Stimulated activated CD4-positive, alpha-beta T cell treated with anti-CD3 and anti-CD28 coated beads, Interleukin-1b, Interleukin-23, amount 100 ng/mL, for 48 hours (primary cell): Measurements from ENCODE around the gene KIF3B.
"Not testable (repeated sequence)": the region's sequence is repeated elsewhere in the genome, so short reads cannot be mapped to it uniquely, and the experiment has no call there.

Experiments used
- DNase-seq: peaks from one replicate; pipeline ENCODE4 v3.0.0-alpha.2; 2020

KIF3B gene

DNA sequence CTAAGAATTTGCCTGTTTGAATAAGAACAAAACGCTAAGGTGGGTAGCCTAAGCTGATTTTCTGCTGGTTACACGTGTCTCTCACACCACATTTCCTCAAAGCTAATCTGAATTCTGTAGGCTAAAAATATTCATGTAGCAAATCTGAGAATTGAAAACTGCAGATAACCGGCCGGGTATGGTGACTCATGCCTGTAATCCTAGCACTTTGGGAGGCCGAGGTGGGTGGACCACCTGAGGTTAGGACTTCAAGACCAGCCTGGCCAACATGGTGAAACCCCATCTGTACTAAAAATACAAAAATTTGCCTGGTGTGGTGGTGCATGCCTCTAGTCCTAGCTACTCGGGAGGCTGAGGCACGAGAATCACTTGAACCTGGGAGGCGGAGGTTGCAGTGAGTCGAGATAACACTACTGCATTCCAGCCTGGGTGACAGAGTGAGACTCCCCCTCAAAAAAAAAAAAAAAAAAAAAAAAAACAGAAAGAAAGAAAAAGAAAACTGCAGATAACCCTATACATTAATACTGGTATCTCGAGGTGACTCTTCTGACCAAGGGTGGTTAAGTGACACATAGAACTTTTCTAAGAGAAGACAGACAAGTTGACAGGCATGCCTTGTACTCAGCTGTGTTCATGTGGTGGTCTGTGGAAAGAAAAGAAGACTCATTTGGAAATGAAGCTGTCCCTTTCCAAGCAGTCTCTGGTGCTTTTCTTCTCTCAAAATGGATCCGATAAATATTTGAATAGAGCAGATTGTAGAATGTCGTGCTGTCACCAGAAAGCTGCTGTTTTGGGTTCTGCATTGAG, 55.9 kb downstream of the KIF3B start:
- DNase-seq = peak; percentile 61

DNA sequence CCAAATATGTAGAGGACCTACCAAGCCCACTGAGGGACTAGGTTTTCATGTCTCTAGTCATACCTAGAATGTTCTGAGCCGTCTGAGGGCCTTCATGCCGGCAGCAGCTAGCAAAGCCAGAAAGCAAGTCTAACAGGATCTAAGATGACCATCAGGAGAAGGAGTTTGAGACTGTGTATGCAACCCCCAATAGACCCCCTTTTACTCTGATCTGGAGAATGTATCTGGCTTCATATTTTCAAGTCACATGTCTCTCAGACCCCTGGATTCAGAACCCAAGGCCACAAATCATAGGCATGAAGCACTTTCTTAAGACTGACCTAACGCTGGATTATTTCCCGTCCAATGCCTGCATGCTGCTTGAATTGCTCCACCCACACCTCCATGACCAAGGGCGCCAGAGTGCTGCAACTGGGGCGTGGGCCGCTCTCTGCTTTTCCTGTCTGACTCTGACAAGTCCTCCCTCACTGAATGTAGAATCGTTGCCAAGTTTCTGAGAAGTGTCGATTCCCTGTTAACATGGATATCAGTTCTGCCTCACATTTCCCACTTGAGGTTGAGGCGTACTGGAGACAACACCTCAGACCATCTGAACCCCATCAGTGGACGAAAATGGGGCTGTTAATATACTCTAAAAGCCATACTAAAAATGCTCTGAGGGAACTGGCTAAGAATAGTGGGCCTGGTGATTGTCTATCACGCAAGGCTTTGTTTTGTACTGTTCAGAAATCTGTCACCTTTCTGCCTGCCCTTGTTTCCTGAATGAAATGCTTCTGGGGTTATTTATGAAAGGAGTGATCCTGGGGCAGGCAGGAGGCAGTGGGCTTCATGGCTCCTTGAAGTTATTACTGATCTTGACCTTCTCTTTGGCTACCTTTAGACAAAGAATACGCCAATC, 56.8 kb downstream of the KIF3B start:
- peak; percentile 50 for DNase-seq

DNA sequence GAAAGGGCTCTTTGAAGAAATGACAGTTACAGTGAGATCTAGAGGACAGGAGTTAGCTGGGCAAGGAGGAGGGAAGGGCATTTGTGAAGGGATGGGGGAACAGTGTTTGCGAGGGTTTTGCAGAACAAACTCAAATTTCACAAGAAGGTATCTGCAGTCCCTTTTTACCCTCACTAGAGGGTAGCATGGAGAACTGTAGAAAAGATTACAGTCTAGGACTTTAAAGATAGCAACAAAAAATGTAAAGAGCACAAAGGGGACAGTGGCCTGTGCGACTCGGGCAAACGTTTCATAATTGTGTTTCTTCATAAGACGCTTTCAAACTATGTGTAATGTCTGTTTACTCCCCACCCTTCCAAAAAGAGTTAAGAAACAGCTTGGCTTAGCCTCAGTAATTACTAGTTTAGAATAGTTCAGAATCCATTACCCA, 59.5 kb downstream of the KIF3B start:
- DNase-seq = no peak

DNA sequence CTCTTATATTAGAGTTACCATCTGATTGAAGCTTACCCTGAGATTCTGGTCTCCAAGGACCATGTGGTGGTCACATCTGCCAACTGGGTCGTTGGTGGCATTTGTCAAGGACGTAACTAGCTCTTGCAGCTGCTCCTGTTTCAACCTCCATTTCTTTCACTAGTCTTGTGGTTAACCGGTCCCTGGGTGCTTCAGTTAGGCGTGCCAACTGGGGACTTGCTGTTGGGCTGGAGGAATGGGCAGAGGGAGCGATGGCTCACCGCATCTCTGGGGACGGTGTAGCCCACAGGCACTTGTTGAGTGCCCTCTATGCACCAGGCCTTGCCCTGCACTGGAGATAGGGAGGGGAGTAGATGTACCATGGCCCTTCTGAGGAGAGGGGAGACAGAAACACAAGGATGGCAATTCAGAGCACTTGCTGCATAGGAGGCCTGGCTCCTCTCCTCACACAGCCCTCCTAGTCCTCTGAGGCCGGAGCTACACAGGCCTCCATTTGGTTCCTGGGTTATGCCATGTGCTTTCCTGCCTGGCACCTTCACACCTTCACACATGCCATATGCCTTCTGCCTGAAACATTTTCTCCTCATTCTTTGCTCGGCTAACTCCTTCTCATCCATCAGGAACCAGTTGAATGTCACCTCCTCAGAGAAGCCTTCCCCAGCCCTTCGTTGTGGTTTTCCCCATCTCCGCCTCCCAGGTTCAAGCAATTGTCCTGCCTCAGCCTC, 60.6 kb downstream of the KIF3B start:
- DNase-seq = no peak

DNA sequence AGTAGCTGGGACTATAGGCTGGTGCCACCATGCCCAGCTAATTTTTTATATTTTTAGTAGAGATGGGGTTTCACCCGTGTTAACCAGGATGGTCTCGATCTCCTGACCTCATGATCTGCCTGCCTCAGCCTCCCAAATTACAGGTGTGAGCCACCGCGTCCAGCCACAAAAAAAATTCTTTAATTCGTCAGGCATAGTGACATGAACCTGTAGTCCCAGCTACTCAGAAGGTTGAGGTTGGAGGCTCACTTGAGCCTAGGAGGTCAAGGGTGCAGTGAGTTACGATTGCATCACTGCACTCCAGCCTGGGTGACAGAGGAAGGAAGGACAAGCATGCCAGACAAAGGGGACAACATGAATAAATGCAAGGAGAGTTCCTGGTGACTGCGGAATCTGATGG, 61.2 kb downstream of the KIF3B start:
- DNase-seq = no peak

DNA sequence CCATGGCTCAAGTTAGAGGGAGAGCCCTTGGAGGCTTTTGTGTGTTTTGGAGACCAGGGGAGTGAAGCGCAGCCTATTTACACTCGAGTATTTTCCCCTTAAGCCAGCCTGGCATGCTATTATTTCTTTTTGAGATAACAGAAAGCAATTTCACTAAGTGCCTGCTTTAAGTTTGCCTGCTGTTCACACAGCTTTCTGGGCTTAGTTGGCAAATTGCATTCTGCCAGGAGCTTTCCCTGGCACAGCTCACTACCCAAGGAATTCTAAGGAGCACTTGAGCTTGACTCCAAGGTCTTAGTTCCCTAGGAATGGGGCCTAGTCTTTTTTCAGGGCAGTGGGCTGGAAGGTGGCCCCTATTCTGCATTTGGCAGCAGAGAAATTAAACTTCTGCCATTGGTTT, 61.7 kb downstream of the KIF3B start:
- DNase-seq = no peak

DNA sequence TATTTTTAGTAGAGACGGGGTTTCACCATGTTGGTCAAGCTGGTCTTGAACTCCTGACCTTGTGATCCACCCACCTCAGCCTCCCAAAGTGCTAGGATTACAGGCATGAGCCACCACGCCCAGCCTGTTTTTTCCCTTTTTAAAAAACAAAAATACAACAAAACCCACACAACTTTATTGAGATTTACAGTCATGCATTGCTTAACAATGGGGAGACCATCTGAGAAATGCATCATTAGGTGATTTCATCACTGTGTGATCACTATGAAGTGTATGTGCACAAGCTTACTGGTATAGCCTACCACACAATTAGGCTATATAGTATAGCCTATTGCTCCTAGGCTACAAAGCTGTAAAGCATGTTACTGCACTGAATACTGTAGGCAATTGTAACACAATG, 63.6 kb downstream of the KIF3B start:
- DNase-seq = not testable (repeated sequence)

DNA sequence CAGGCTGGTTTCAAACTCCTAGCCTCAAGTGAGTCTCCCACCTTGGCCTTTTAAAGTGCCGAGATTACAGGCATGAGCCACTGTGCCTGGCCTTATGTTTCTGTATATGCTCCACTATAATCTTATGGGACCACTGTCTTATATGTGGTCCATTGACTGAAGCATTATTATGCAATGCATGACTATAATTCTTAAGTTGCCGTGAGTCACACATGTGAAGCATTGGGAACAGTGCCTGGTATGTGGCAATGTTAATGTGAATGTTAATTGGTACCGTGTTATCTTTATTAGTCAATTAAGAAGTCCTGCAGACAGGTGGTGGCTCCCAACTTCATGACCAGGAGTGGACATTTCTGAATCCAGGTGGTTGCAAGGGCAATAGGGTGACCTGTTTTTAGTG, 66.0 kb downstream of the KIF3B start:
- DNase-seq = no peak

DNA sequence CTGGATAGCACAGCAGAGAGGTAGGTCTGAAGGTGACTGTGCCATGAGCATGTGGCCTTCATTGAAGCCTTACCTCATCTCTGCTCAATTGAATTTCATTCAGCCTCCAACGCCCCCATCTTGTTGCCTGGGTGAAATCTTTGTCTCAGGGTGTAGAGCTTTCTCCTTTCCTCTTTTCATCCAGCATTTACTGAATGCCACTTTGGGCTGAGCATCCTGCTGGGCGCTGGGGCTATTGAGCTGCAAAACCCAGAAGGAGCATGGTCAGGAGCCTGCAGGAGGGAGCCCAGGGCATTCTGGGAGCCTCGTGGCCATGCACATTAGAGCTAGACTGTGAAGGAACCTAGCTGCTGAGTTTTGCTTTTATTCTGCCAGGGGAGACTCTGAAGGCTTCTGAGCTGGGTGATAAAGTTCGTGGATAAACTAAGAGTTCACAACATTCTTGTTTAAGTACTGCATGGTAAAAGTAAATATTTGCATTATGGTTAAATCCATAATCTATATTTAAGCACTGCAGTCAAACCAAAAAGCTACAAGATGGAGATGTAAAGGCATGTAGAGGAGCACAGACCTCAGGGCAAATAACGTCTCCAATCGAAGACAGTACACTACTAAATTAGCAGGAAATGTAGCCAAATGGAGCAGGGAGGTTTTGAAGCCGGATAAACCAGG, 67.5 kb downstream of the KIF3B start:
- DNase-seq = no peak

DNA sequence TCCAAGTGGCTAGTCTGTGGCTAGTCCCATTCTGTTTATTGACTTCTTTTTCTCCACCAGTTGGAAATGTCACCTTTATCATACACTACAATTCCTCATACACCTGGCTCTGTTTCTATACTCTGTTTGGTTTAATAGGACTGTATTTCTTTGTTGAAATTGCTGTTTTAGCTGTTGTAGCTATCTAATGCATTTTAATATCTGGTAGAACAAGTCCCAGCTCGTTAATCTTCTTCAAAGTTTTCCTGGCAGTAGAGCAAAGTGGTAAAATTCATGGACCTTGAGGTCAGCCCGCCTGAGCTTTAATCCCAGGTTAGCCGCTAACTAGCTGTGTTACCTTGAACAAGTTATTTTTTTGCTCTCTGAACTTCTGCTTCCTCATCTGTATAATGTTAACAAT, 70.8 kb downstream of the KIF3B start:
- no peak for DNase-seq

DNA sequence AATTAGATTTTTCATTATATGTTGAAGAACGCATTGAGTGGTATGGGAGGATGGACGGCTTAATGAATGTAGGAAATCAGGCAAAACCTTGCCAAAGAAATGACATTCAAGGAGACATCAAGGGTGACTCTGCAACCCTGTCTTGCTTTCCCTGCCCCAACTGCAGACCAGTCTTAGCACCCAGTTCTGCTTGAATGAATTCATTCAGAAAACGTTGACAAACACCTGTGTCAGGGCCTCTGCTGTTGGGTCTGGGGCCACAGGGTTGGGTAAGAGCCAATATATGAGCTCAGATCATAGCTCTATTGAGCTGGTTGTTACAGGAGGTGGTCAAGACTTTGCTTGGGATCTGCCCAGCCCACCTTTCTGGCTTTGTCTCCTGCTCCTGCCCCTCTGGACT, 73.0 kb downstream of the KIF3B start:
- no peak for DNase-seq

DNA sequence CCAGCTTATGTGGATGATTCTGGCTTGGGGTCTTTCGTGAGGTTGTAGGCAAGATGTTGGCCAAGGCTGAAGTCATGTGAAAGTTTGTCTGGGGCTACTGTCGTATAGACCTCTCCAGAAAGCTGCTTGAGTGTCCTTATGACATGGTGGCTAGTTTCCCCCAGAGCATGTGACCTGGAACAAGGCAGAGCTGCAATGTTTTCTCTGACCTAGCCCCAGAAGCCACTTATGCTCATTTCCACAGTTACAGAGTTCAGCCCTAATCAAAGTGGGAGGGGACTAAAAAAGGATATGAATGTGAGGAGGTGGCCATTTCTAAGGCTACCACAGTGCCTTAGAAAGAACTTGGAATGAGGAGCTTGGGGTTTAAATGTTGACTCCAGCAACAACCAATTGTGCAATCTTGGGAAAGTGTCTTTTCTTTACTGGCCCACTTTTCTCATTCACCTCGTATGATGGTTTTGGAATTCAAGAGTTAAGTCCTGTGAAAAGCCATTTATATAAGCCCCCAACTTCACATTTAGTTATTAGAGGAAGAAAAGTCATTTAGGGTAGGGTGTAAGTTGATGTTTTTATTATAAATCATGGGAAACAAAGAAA, 74.8 kb downstream of the KIF3B start:
- no peak for DNase-seq

DNA sequence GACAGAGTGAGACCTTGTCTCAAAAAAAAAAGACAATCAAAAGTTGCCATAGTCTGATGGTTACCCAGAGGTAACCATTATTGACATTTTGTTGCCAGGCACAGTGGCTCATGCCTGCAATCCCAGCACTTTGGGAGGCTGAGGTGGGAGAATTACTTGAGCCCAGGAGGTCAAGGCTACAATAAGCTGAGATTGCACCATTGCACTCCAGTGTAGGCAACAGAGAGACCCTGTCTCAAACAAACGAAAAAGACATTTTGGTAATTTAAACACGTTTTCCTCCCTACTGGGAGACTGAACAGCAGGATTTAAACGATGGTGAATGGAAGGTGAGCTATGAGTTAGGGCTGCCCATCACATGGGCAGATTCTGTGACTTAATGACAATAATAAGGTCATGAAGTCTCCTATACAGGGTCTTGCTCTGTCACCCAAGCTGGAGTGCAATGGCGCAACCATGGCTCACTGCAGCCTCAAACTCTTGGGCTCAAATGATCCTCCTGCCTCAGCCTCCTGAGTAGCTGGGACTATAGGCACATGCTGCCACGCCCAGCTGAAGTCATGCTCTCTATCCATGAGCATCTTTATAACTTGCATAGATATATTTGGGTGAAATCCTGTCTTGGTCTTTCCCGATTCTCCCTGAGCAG, 76.5 kb downstream of the KIF3B start:
- DNase-seq = no peak

DNA sequence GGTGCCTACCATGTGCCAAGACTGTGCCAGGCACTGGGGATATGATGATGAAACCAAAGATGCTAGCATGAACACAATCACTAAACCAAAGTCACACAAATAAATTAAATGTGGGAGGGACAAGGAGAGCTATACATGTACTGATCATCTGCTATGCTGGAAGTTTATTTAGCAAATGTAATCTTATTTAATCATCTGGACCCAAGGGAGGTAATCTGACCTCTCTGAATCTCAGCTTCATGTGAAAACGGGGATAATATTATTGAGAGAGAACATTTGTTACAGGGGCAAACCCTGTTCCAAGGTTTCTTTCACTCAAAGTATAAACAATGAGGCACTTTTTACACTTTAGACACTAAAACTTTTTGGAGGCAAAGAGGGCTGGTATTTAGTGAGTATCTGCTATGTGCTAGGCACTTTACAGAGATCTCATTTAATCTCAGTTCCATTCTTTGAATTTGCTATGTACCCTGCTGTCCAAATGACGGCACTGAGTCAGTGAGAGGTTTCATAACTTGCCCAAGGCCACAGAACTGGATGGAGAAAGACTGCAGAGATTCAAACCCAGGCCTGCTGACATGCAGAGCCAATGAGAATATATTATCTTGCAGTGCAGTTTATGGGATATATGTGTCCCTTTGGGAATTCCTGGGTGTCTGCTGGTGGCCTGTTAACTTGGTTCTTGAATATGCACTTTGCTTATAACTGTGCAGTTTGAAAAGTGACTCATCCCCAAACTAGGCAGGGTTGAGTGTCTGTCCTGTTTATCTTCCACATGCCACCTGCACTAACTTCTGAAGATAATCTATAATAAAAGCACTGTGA, 77.4 kb downstream of the KIF3B start:
- peak; percentile 44 for DNase-seq

DNA sequence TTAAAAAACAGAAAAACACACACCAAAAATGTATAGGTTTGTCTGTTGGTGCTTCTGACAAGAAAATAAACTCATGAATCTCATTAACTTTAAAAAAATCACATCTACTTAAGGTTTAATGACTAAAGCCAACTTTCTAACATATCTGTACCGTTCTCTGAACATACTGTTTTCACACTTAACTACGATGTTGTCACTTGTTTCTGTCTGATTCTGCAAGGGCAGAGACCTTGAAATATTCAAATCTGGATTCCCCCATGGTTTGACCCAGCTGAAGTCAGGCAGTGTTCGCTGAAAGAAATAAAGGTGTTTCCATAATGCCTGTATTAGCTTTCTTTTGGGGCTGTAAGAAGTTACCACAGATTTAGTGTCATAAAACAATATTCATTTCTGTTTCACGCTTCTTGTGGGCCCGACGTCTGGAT, 78.0 kb downstream of the KIF3B start:
- DNase-seq = peak; percentile 28

DNA sequence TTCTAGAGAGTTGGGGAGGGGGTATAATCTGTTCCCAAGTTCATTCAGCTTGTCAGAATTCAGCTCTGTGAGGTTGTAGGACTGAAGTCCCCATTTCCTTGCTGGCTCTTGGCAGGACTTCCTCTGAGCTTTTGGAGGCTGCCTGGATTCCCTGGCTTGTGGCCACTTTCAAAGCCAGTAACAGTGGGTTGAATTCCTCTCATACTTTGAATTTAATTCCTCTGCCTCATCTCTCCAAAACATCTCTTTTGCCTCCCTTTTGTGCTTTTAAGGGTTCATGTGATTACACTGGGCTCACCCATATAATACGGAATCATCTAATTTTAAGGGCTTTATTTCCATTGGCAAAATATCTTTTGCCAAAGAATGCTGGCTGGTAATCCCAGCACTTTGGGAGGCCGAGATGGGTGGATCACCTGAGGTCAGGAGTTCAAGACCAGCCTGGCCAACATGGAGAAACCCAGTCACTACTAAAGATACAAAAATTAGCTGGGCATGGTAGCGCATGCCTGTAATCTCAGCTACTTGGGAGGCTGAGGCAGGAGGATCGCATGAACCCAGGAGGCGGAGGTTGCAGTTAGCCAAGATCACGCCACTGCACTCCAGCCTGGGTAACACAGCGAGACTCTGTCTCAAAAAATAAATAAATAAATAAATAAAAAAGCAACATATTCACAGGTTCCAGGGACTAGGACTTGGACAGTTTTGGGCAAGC, 78.6 kb downstream of the KIF3B start:
- not testable (repeated sequence) for DNase-seq

DNA sequence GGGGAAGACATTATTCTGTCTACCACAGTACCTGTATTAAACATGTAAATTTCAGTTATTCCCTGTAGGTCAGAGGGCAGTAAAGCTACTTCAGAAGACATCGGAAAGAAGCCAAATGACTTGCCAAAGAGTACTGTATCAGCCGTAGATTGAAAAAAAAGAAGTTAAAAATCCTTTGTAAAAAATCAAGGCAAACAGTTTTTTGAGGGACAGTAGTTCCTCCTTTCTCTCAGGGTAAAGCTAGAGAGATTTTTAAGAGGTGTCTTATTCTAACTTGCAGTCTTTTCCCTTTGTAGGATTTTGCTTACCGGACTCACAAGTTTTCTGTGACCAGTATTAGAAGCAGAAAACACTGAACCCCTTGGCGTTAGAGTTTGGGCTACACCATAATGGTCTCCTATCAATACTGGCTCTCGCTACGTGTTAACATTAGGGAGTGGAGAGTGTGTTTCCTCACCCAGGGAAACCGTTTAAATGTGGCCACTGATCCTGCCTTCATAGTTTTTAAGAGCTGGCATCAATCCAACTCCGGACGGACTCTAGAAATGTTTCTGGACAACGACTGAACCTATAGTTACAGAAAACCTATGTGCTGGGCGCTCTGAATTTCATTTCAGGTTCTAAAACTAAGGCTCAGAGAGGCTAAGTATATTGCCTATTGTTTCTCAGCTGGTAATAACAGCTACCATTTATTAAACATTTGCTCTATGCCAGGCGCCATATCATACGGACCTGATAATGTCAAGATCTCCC, 79.3 kb downstream of the KIF3B start:
- DNase-seq = no peak

DNA sequence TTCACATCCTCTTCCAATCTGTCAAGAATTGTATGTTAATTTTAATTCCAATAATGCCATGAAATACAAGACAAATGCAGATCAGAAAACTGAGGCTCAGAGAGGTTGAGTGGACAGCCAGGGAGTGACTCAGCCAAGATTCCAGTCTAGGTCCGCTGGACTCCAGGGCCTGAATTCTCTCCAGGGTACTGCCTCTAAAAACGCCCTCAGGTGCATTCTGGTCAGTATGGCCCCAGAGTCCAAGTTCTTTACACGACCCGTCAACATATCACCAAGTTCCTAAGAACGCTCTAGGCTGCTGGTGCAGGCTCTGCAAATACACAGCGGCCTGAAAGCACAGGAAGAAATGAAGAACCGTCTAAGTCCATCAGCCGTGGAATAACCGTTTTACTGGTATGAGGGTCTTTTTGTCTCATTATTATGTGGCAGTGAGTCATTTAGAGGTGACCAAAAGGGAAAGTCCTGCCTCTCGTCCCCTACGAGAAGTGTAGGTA, 80.0 kb downstream of the KIF3B start:
- no peak for DNase-seq
